Keratinocyte (primary cell): ENCODE results near the gene EIF2S1. TPM values are rescaled to one million over a fixed set of nuclear protein-coding genes. Genes with fewer than 3 reads are reported as not detected.

ENCODE experiments used
- DNase-seq: peaks from one replicate; pipeline ENCODE4 v3.0.0-alpha.2; 2011; ENCODE audit warnings: low read depth, missing footprints, low spot score
- FAIRE-seq: peaks from 2 replicates; lab custom pipeline; 2011; peaks lifted over from hg19 to GRCh38; lab: Jason Lieb, UNC
- H2AFZ ChIP-seq: 2 replicates; pipeline ENCODE4 v1.6.0; 2012; ENCODE audit warnings: low read length, control low read depth, inconsistent platforms; ENCODE audit not compliant: control insufficient read depth
- H3K27ac ChIP-seq: 2 replicates; pipeline ENCODE4 v1.5.1; 2011; ENCODE audit warnings: low read length; ENCODE audit not compliant: control insufficient read depth, insufficient read depth
- H3K27me3 ChIP-seq: 3 replicates; pipeline ENCODE4 v1.6.0; 2011; ENCODE audit warnings: low read length; ENCODE audit not compliant: control insufficient read depth, insufficient read depth; ENCODE audit errors: extremely low read depth
- H3K36me3 ChIP-seq, 2 experiments: 2 replicates in 1 of 2; 3 replicates in 1 of 2; pipeline ENCODE4 v1.5.1; 2011; ENCODE audit warnings: low read length in 2 of 2, mild to moderate bottlenecking in 1 of 2; ENCODE audit not compliant: control insufficient read depth in 2 of 2, insufficient read depth in 2 of 2; ENCODE audit errors: extremely low read depth in 1 of 2
- H3K4me1 ChIP-seq: 3 replicates; pipeline ENCODE4 v1.5.1; 2011; ENCODE audit warnings: low read length; ENCODE audit not compliant: control insufficient read depth, insufficient read depth; ENCODE audit errors: extremely low read depth
- H3K4me2 ChIP-seq: 3 replicates; pipeline ENCODE4 v1.6.0; 2011; ENCODE audit warnings: low read depth, low read length; ENCODE audit not compliant: control insufficient read depth, insufficient read depth; ENCODE audit errors: extremely low read depth
- H3K4me3 ChIP-seq, 3 experiments: fragments of 200-600 bp in 1 of 3; sonication (generic) in 1 of 3; 2 replicates in 2 of 3; 3 replicates in 1 of 3; pipeline ENCODE4 v1.5.1; 2011 to 2016; ENCODE audit warnings: low read length in 3 of 3, mild to moderate bottlenecking in 3 of 3, control low read depth in 2 of 3, inconsistent platforms in 1 of 3, low read depth in 1 of 3, mixed read lengths in 1 of 3, mixed run types in 1 of 3, moderate library complexity in 1 of 3; ENCODE audit not compliant: control insufficient read depth in 2 of 3, insufficient read depth in 2 of 3; ENCODE audit errors: extremely low read depth in 1 of 3
- H3K79me2 ChIP-seq: 2 replicates; pipeline ENCODE4 v1.6.0; 2012; ENCODE audit warnings: low read length; ENCODE audit not compliant: control insufficient read depth, insufficient read depth
- H3K9ac ChIP-seq: 3 replicates; pipeline ENCODE4 v1.6.0; 2011; ENCODE audit warnings: low read length; ENCODE audit not compliant: control insufficient read depth, insufficient read depth; ENCODE audit errors: extremely low read depth
- H3K9me1 ChIP-seq: 3 replicates; pipeline ENCODE4 v1.6.0; 2011; ENCODE audit warnings: low read length; ENCODE audit not compliant: control insufficient read depth, insufficient read depth; ENCODE audit errors: extremely low read depth
- H3K9me3 ChIP-seq: 2 replicates; pipeline ENCODE4 v1.5.1; 2012; ENCODE audit warnings: low read depth, low read length; ENCODE audit not compliant: control insufficient read depth
- H4K20me1 ChIP-seq: 3 replicates; pipeline ENCODE4 v1.6.0; 2011; ENCODE audit warnings: low read length; ENCODE audit not compliant: control insufficient read depth, insufficient read depth; ENCODE audit errors: extremely low read depth
- CTCF ChIP-seq, 3 experiments: IDR thresholded peaks in 1 of 3; conservative IDR thresholded peaks in 1 of 3; optimal IDR thresholded peaks in 1 of 3; 2 replicates in 2 of 3; 3 replicates in 1 of 3; pipeline versions ENCODE3 to v1.5.1; 2011; ENCODE audit warnings: low read length in 3 of 3, mild to moderate bottlenecking in 3 of 3, moderate library complexity in 2 of 3, control low read depth in 1 of 3, inconsistent platforms in 1 of 3; ENCODE audit not compliant: insufficient read depth in 2 of 3; ENCODE audit errors: extremely low read depth in 1 of 3
- EZH2 ChIP-seq: IDR thresholded peaks from one replicate; pipeline ENCODE4 v1.6.1; 2012; ENCODE audit warnings: inconsistent platforms, mild to moderate bottlenecking, low read length, moderate library complexity
- dilution Hi-C: fragments of 300-500 bp; cut with MboI; formaldehyde crosslinking; loops from one replicate; pipeline ENCODE4 v1.7.0; 2020; ENCODE audit warnings: low sequenced_read_pairs; ENCODE audit not compliant: extremely low pct_ligation_motif_present
- polyA plus RNA-seq, 5 experiments: library from polyadenylated mRNA; depleted of rRNA in 3 of 5; stranded (reverse) in 3 of 5; stranded (forward) in 1 of 5; unstranded in 1 of 5; fragments of >200 nt; gene quantifications; 1 replicate in 1 of 5; 2 replicates in 3 of 5; 3 replicates in 1 of 5; pipeline versions ENCODE4 v1.2.1 to v1.2.3, GENCODE V29; 2011 to 2012; ENCODE audit warnings: missing spikeins in 2 of 5, low read depth in 1 of 5, low replicate concordance in 1 of 5

The EIF2S1 gene
- polyA plus RNA-seq, 1 donor (not counting 4 experiments of a cell fraction or from before 2014, with no cell fraction given) = 294 TPM

GRCh38 chr14:67357186-67357968, 2.8 kb upstream of the EIF2S1 start:
- Histone ChIP-seq H3K4me1 (peaks cover 35% of the 10 kb centered on the region), H3K4me3 (peak overlapping the region in 1 of 3 experiments; percentile 89), H3K9me1 (peaks cover 1% of the 10 kb centered on the region), H4K20me1 (peaks cover 2% of the 10 kb centered on the region), H2AFZ (no peak overlapping the region), H3K9ac (peak overlapping the region; percentile 24), H3K27ac (no peak overlapping the region), H3K79me2 (peaks cover 87% of the 10 kb centered on the region), H3K36me3 (peaks cover 6 to 11% of the 10 kb centered on the region in 2 experiments), H3K4me2 (peak overlapping the region; percentile 97), H3K27me3 (no peaks in the 10 kb centered on the region), H3K9me3 (no peaks in the 10 kb centered on the region)
- no peak for FAIRE-seq
- no peak for DNase-seq
- TF ChIP-seq CTCF (optimal IDR thresholded peaks at IDR 0.05 in 1 of 3, IDR thresholded peaks at IDR 0.05 in 1 of 3, conservative IDR thresholded peaks at IDR 0.05 in 1 of 3; ENCODE audit: extremely low read depth in 1 of 3, insufficient read depth in 2 of 3, low read length in 3 of 3) = no peak
- TF ChIP-seq EZH2 = no peak
- dilution Hi-C loops = no loop called here

GRCh38 chr14:67357969-67358354, 2.2 kb upstream of the EIF2S1 start:
- Histone ChIP-seq H3K4me3 (peak overlapping the region; percentile 85 to 89 (median 88)), H3K36me3 (peaks cover 6 to 15% of the 10 kb centered on the region in 2 experiments), H3K9me3 (no peaks in the 10 kb centered on the region), H3K9ac (peak overlapping the region; percentile 24), H4K20me1 (peaks cover 4% of the 10 kb centered on the region), H3K27me3 (no peaks in the 10 kb centered on the region), H3K4me1 (peaks cover 41% of the 10 kb centered on the region), H2AFZ (no peak overlapping the region), H3K27ac (no peak overlapping the region), H3K4me2 (peak overlapping the region; percentile 97), H3K79me2 (peaks cover 89% of the 10 kb centered on the region), H3K9me1 (peaks cover 2% of the 10 kb centered on the region)
- FAIRE-seq (no peak), DNase-seq (no peak)
- dilution Hi-C loops = no loop called here
- TF ChIP-seq EZH2 = no peak
